GM10266 (cell line): ENCODE data around the gene TSPAN33.

Source experiments
- DNase-seq: peaks from one replicate; pipeline ENCODE4 v3.0.0; 2012; ENCODE audit errors: extremely low spot score
- CTCF ChIP-seq: IDR thresholded peaks from 2 replicates; pipeline ENCODE4 v1.5.1; 2012; ENCODE audit warnings: mild to moderate bottlenecking, low read depth; ENCODE audit not compliant: control insufficient read depth, insufficient read depth; ENCODE audit errors: missing control alignments

Gene TSPAN33

GRCh38 chr7:129191272-129191671 is 46.8 kb downstream of the TSPAN33 start:
- no peak for TF ChIP-seq CTCF

GRCh38 chr7:129193892-129194291 is 49.4 kb downstream of the TSPAN33 start:
- no peak for TF ChIP-seq CTCF
- DNase-seq: no peak

More at GRCh38 chr7:129191272-129191671, 46.8 kb downstream of the TSPAN33 start:
- DNase-seq: no peak

GRCh38 chr7:129197771-129198170 is 53.3 kb downstream of the TSPAN33 start:
- no peak for DNase-seq
- TF ChIP-seq CTCF: no peak

- no peak for TF ChIP-seq CTCF
- no peak for DNase-seq
Measured at GRCh38 chr7:129199406-129199805, 54.9 kb downstream of the TSPAN33 start.

GRCh38 chr7:129202058-129202777 is 57.7 kb downstream of the TSPAN33 start:
- DNase-seq: no peak
- no peak for TF ChIP-seq CTCF

GRCh38 chr7:129203050-129203741 is 58.7 kb downstream of the TSPAN33 start:
- no peak for DNase-seq
- no peak for TF ChIP-seq CTCF

- no peak for TF ChIP-seq CTCF
- no peak for DNase-seq
Measured at GRCh38 chr7:129205126-129205818, 60.8 kb downstream of the TSPAN33 start.
